ENCODE results near the gene PLOD1.
"Not testable (repeated sequence)": the region's sequence is repeated elsewhere in the genome, so short reads cannot be mapped to it uniquely, and the experiment has no call there.

Gene PLOD1

GRCh38 chr1:11924334-11925195 is 10.0 kb upstream of the PLOD1 start:
- ATAC-seq, result peak; percentile 44
- peak overlapping the region; percentile 4 to 90 for H3K27ac Mint-ChIP-seq
- H3K4me3 Mint-ChIP-seq, result peak overlapping the region; percentile 79 to 91
- no peaks in the 10 kb centered on the region for H3K27me3 Mint-ChIP-seq
- H3K4me1 Mint-ChIP-seq, result peaks cover 62% of the 10 kb centered on the region
- DNase-seq, result peak in 1 of 2 donors; percentile 21
- H3K9me3 Mint-ChIP-seq, result no peaks in the 10 kb centered on the region

- H3K9me3 Mint-ChIP-seq, DNase-seq, H3K27me3 Mint-ChIP-seq: not testable (repeated sequence)
- peaks cover 54% of the 10 kb centered on the region for H3K4me1 Mint-ChIP-seq
- peak overlapping the region; percentile 79 to 91 for H3K4me3 Mint-ChIP-seq
- ATAC-seq, result peak; percentile 32
- peak overlapping the region in 1 of 2 donors; percentile 90 for H3K27ac Mint-ChIP-seq
These were observed 9.2 kb upstream of the PLOD1 start for GRCh38 chr1:11925196-11925937.

DNA sequence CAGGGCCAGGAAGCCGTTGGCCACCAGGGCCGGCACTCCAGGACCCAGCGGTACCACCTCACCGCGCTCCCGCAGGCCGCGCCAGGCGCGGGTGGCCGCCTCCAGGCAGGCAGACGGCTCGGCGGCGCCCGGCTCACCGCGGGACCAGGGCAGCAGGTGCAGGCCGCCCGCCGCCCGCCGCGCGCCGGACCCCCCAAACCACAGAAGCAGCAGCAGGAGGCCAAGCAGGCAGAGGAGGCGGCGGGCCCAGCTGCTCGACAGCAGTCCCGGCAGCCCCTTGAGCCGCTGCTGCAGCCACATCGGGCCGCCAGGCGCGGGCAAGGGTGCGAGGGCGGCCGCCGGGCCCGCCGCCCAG is 8.6 kb upstream of the PLOD1 start:
- DNase-seq (peak in 1 of 2 donors; percentile 24), ATAC-seq (peak; percentile 63)
- Mint-ChIP-seq H3K4me1 (peaks cover 49% of the 10 kb centered on the region), H3K9me3 (no peaks in the 10 kb centered on the region), H3K27me3 (no peaks in the 10 kb centered on the region), H3K27ac (no peak overlapping the region), H3K4me3 (peak overlapping the region; percentile 91 to 93)

DNA sequence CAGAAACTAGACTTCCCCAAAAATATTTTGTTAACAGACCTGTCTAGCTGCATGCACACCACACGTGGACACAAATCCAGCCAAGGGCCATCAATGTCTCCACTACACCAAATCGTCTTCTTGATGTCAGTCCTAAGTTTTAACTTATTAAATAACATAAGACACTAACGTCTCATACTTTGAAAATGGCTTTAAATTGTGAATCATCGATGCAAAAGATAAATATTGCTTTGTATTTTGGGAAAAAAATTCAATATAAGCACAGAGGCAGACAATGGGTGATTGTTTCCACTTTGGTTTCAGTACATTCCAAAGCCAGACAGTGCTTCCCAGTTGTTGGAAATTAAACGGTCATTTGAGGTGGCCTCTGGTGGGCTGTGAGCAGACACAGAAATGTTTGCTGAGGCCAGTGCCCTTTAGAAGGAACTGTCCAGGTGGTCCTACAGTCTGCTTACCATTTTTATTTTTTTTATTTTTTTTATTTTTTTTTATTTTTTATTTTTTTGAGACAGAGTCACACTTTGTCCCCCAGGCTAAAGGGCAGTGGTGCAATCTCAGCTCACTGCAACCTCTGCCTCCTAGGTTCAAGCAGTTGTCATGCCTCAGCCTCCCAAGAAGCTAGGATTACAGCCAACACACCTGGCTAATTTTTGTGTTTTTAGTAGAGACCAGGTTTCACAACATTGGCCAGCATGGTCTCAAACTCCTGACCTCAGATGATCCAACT is 6.5 kb upstream of the PLOD1 start:
- DNase-seq (no peak), ATAC-seq (no peak)
- Mint-ChIP-seq H3K27ac (no peak overlapping the region), H3K4me3 (no peak overlapping the region), H3K9me3 (no peaks in the 10 kb centered on the region), H3K27me3 (no peaks in the 10 kb centered on the region), H3K4me1 (peaks cover 34% of the 10 kb centered on the region)

- peaks cover 15% of the 10 kb centered on the region for H3K4me1 Mint-ChIP-seq
- ATAC-seq (no peak), DNase-seq (no peak)
- H3K9me3 Mint-ChIP-seq, result no peaks in the 10 kb centered on the region
- no peaks in the 10 kb centered on the region for H3K27me3 Mint-ChIP-seq
- no peak overlapping the region for H3K4me3 Mint-ChIP-seq
- H3K27ac Mint-ChIP-seq, result no peak overlapping the region
These were observed 4.7 kb upstream of the PLOD1 start for GRCh38 chr1:11929849-11930248.

GRCh38 chr1:11930571-11931445 is 3.7 kb upstream of the PLOD1 start:
- H3K27ac Mint-ChIP-seq, result peak overlapping the region in 1 of 2 donors; percentile 83
- H3K27me3 Mint-ChIP-seq, result no peaks in the 10 kb centered on the region
- no peaks in the 10 kb centered on the region for H3K9me3 Mint-ChIP-seq
- H3K4me3 Mint-ChIP-seq, result no peak overlapping the region
- ATAC-seq (no peak), DNase-seq (no peak)
- H3K4me1 Mint-ChIP-seq, result peaks cover 11% of the 10 kb centered on the region

DNA sequence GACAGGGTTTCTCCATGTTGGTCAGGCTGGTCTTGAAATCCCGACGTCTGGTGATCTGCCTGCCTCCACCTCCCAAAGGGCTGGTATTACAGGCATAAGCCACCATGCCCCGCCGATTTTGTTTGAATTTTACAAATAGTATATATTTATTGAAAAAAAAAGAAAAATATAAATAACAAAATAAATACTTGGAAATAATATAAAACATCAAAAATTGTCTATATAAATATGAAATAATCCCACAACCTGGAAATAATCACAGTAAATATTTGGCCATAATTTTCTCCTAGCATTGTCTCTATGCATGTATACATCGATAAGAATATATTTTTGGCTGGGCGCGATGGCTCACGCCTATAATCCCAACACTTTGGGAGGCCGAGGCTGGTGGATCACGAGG is 2.7 kb upstream of the PLOD1 start:
- Mint-ChIP-seq H3K4me3 (no peak overlapping the region), H3K4me1 (peaks cover 6% of the 10 kb centered on the region), H3K27ac (no peak overlapping the region), H3K27me3 (no peaks in the 10 kb centered on the region), H3K9me3 (no peaks in the 10 kb centered on the region)
- DNase-seq (no peak), ATAC-seq (no peak)

DNA sequence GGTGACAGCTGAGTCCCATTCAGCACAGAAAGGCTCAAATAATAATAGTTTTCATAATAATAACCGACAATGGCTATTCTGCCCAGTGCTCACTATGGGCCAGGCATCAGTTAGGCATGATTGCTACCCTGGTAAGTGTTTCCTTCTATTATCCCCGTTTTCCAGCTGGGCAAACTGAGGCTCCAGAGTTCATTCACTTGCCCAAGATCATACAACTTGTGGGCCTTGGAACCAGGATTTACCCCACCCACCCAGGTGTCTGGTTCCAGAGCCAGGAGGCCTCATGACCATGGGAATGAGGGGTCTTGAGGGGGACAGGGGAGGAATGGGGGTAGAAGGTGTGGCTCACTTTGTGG is 518 bp downstream of the PLOD1 start:
- H3K4me3 Mint-ChIP-seq, result peak overlapping the region; percentile 85 to 86
- H3K9me3 Mint-ChIP-seq, result no peaks in the 10 kb centered on the region
- peaks cover 8% of the 10 kb centered on the region for H3K4me1 Mint-ChIP-seq
- DNase-seq (no peak), ATAC-seq (peak; percentile 8)
- H3K27ac Mint-ChIP-seq, result peak overlapping the region in 1 of 2 donors; percentile 42
- no peaks in the 10 kb centered on the region for H3K27me3 Mint-ChIP-seq

- H3K27me3 Mint-ChIP-seq, ATAC-seq: not testable (repeated sequence)
- peak overlapping the region in 1 of 2 donors; percentile 26 for H3K4me3 Mint-ChIP-seq
These were observed 1.2 kb downstream of the PLOD1 start for GRCh38 chr1:11935733-11936132.

GRCh38 chr1:11938722-11939526 is 4.4 kb downstream of the PLOD1 start:
- no peak overlapping the region for H3K27ac Mint-ChIP-seq
- peaks cover 8% of the 10 kb centered on the region for H3K4me1 Mint-ChIP-seq
- no peaks in the 10 kb centered on the region for H3K9me3 Mint-ChIP-seq
- no peaks in the 10 kb centered on the region for H3K27me3 Mint-ChIP-seq
- no peak overlapping the region for H3K4me3 Mint-ChIP-seq
- ATAC-seq, result no peak
- DNase-seq, result no peak

More at GRCh38 chr1:11935733-11936132, 1.2 kb downstream of the PLOD1 start:
- H3K9me3 Mint-ChIP-seq, H3K4me1 Mint-ChIP-seq, DNase-seq, H3K27ac Mint-ChIP-seq: not testable (repeated sequence)

GRCh38 chr1:11939794-11940193 is 5.3 kb downstream of the PLOD1 start:
- not testable (repeated sequence) for H3K9me3 Mint-ChIP-seq, DNase-seq, H3K27ac Mint-ChIP-seq, H3K27me3 Mint-ChIP-seq, H3K4me1 Mint-ChIP-seq, H3K4me3 Mint-ChIP-seq, ATAC-seq

DNA sequence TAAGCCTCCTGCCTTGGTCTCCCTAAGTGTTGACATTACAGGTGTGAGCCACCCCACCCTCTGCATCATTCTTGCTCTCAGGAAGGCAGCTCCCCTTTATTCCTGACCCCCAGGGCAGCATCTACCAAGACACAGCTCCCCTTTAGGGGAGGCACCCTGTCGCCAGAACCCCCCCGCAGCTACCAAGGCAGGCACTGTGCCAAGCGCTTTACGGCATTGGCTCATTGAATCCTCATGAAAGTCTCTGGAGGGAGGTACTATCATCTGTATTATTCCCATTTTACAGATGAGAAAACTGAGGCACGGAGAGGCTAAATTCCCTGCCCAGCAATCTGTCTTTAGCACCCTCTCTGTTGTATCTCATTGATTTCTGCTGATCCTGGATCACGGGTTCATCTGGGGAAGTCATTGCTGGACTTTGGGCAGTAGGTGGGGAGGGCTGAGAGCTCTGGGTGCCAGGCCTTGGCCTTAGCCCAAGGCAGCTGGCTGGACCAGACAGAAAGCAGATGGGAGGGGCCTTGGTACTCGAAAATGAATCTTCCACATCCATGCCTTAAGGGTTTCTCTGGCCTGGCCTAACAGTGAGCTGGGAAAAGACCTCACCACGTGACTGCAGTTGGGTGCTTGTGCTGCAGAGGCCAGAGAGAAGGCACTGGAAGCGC is 5.9 kb downstream of the PLOD1 start:
- Mint-ChIP-seq H3K4me1 (peaks cover 8% of the 10 kb centered on the region), H3K27me3 (no peaks in the 10 kb centered on the region), H3K4me3 (no peak overlapping the region), H3K9me3 (no peaks in the 10 kb centered on the region), H3K27ac (no peak overlapping the region)
- DNase-seq (no peak), ATAC-seq (no peak)

DNA sequence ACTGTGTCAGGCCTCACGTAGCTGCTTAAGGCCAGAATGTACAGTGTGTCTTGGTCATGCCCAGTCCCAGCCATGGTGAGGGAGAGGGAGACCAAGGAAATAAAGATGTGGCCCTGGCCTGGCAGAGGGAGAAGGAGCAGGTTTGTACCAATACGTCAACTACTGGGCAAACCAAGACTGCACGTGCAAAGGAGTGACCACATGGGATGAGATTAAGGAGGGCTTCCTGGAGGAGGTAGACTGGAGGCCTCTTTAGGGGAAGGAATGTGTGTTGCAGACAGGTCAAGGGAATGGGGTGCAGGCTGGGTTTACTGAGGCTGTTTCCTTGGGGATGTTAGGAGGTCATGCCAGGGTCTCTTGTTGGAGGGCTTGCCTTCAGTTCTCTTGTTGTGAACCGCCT is 7.8 kb downstream of the PLOD1 start:
- DNase-seq (no peak), ATAC-seq (no peak)
- Mint-ChIP-seq H3K4me3 (no peak overlapping the region), H3K27ac (no peak overlapping the region), H3K9me3 (no peaks in the 10 kb centered on the region), H3K27me3 (no peaks in the 10 kb centered on the region), H3K4me1 (peaks cover 2% of the 10 kb centered on the region)

GRCh38 chr1:11943619-11944018 is 9.1 kb downstream of the PLOD1 start:
- Mint-ChIP-seq H3K27ac (no peak overlapping the region), H3K9me3 (no peaks in the 10 kb centered on the region), H3K4me3 (no peak overlapping the region), H3K4me1 (no peaks in the 10 kb centered on the region), H3K27me3 (no peaks in the 10 kb centered on the region)
- DNase-seq (no peak), ATAC-seq (no peak)
